A549 (cell line): ENCODE results near the gene RPAP3. TPM values are rescaled to one million over a fixed set of nuclear protein-coding genes. Genes with fewer than 3 reads are reported as not detected.
A peak's percentile ranks its signal among the peaks of the same experiment; 100 is the strongest.

Source experiments
- ATAC-seq, 2 experiments: fragments of 200-7000 bp in 1 of 2; fragments of >200 bp in 1 of 2; cut with Nextera tagmentation in 1 of 2; cut with Tn5 transposase in 1 of 2; 3 replicates each; pipeline versions ENCODE4 v1.8.0 to v1.9.1; 2018 to 2020; ENCODE audit warnings: mild to moderate bottlenecking in 1 of 2, moderate library complexity in 1 of 2
- CTCF ChIA-PET: fragments of 300-600 bp; sonication (Branson Sonifier 250); formaldehyde crosslinking; extraction: SDS; loops from one replicate; lab custom pipeline; 2021; ENCODE audit warnings: antibody characterized with exemption, inconsistent platforms; lab: Yijun Ruan, JAX
- POLR2A ChIA-PET: fragments of 350-600 bp; formaldehyde crosslinking; extraction: SDS; loops from one replicate; lab custom pipeline; 2021; ENCODE audit warnings: antibody characterized with exemption, inconsistent platforms; lab: Yijun Ruan, JAX
- DNase-seq, 2 experiments: peaks; one replicate each; pipeline versions ENCODE4 v3.0.0 to v3.0.0-alpha.2; 2011 to 2016; ENCODE audit warnings: low read depth in 1 of 2, low spot score in 1 of 2
- FAIRE-seq: peaks from 2 replicates; lab custom pipeline; 2011; peaks lifted over from hg19 to GRCh38; lab: Jason Lieb, UNC
- H3K27ac ChIP-seq, 2 experiments: fragments of >200 bp; sonication (Bioruptor Twin); formaldehyde crosslinking; 3 replicates each; pipeline ENCODE4 v1.5.1; 2016 to 2017
- H3K4me1 ChIP-seq: fragments of >200 bp; sonication (Bioruptor Twin); formaldehyde crosslinking; 3 replicates; pipeline ENCODE4 v1.6.1; 2016
- H3K4me2 ChIP-seq: fragments of >200 bp; sonication (Bioruptor Twin); formaldehyde crosslinking; 3 replicates; pipeline ENCODE4 v1.6.1; 2016
- H3K4me3 ChIP-seq: fragments of >200 bp; sonication (Bioruptor Twin); formaldehyde crosslinking; 3 replicates; pipeline ENCODE4 v1.5.1; 2016
- H3K9me3 ChIP-seq: fragments of >200 bp; sonication (Bioruptor Twin); formaldehyde crosslinking; 3 replicates; pipeline ENCODE4 v1.6.1; 2016
- ATOH8 ChIP-seq: fragments of 250-450 bp; sonication (Bioruptor Pico); IDR thresholded peaks from 2 replicates; pipeline ENCODE4 v1.5.0; 2020; ENCODE audit warnings: low read depth, mild to moderate bottlenecking, moderate library complexity
- BCL3 ChIP-seq: fragments of >200 bp; sonication (Bioruptor Twin); formaldehyde crosslinking; IDR thresholded peaks from 3 replicates; pipeline ENCODE4 v1.6.1; 2016
- CBX2 ChIP-seq: fragments of 200-600 bp; sonication (generic); IDR thresholded peaks from 2 replicates; pipeline ENCODE4 v1.6.1; 2016; ENCODE audit warnings: low read depth, mild to moderate bottlenecking, borderline replicate concordance
- EHF ChIP-seq: fragments of 250-450 bp; sonication (Bioruptor Pico); IDR thresholded peaks from 2 replicates; pipeline ENCODE4 v1.5.0; 2020; ENCODE audit warnings: mild to moderate bottlenecking
- ELK1 ChIP-seq: fragments of 150-350 bp; IDR thresholded peaks from 2 replicates; pipeline ENCODE4 v1.6.1; 2014; ENCODE audit warnings: low read depth, mild to moderate bottlenecking, low read length
- FOSB ChIP-seq: fragments of 250-450 bp; sonication (Bioruptor Pico); IDR thresholded peaks from 2 replicates; pipeline ENCODE4 v1.5.0; 2020; ENCODE audit warnings: mild to moderate bottlenecking, moderate library complexity
- FOSL2 ChIP-seq, 2 experiments: fragments of 450-650 bp in 1 of 2; fragments of >200 bp in 1 of 2; sonication (Bioruptor Twin) in 1 of 2; formaldehyde crosslinking; IDR thresholded peaks; 2 replicates each; pipeline versions ENCODE4 v1.5.0 to v1.6.1; 2016 to 2020; ENCODE audit warnings: mild to moderate bottlenecking in 1 of 2, moderate library complexity in 1 of 2
- HDAC2 ChIP-seq: fragments of 200-600 bp; sonication (generic); IDR thresholded peaks from 2 replicates; pipeline ENCODE4 v1.6.1; 2016
- HES2 ChIP-seq: fragments of >200 bp; sonication (Bioruptor Twin); formaldehyde crosslinking; IDR thresholded peaks from 2 replicates; pipeline ENCODE4 v1.6.1; 2016
- HEYL ChIP-seq: fragments of 250-450 bp; sonication (Bioruptor Pico); IDR thresholded peaks from 2 replicates; pipeline ENCODE4 v1.8.0; 2021; ENCODE audit warnings: mild to moderate bottlenecking, moderate library complexity
- HOXA7 ChIP-seq: fragments of 250-450 bp; sonication (Bioruptor Pico); IDR thresholded peaks from 2 replicates; pipeline ENCODE4 v1.5.0; 2020; ENCODE audit warnings: mild to moderate bottlenecking, moderate library complexity
- HOXB13 ChIP-seq: fragments of 250-450 bp; sonication (Bioruptor Pico); IDR thresholded peaks from 2 replicates; pipeline ENCODE4 v1.5.0; 2020; ENCODE audit warnings: low read depth, mild to moderate bottlenecking, moderate library complexity
- JUNB ChIP-seq: fragments of >200 bp; sonication (Bioruptor Twin); formaldehyde crosslinking; IDR thresholded peaks from 2 replicates; pipeline ENCODE4 v1.6.1; 2016
- KDM1A ChIP-seq: fragments of 200-600 bp; sonication (generic); IDR thresholded peaks from 2 replicates; pipeline ENCODE4 v1.6.1; 2016; ENCODE audit warnings: low read depth, mild to moderate bottlenecking
- KDM5A ChIP-seq: fragments of 200-600 bp; sonication (generic); IDR thresholded peaks from 2 replicates; pipeline ENCODE4 v1.6.1; 2016; ENCODE audit warnings: antibody characterized with exemption, mild to moderate bottlenecking
- MAZ ChIP-seq: fragments of 150-350 bp; IDR thresholded peaks from 2 replicates; pipeline ENCODE4 v1.6.1; 2014; ENCODE audit warnings: antibody characterized with exemption, low read depth, low read length, borderline replicate concordance
- NFE2L2 ChIP-seq: fragments of 150-350 bp; conservative IDR thresholded peaks from 2 replicates; pipeline ENCODE4 v1.6.1; 2014; ENCODE audit warnings: low read length
- NR3C1 ChIP-seq: fragments of >200 bp; sonication (Bioruptor Twin); formaldehyde crosslinking; IDR thresholded peaks from 3 replicates; pipeline ENCODE4 v1.6.1; 2017
- PHF8 ChIP-seq: fragments of 200-600 bp; sonication (generic); IDR thresholded peaks from 2 replicates; pipeline ENCODE4 v1.6.1; 2016; ENCODE audit warnings: low read depth, mild to moderate bottlenecking, antibody characterized with exemption, moderate library complexity, borderline replicate concordance
- POLR2AphosphoS2 ChIP-seq: conservative IDR thresholded peaks from 2 replicates; pipeline ENCODE4 v1.6.1; 2012; ENCODE audit warnings: low read length, improper control_type of control experiment, inconsistent platforms
- RAD21 ChIP-seq, 2 experiments: fragments of >200 bp in 1 of 2; sonication (Bioruptor Twin) in 1 of 2; formaldehyde crosslinking in 1 of 2; IDR thresholded peaks in 1 of 2; conservative IDR thresholded peaks in 1 of 2; 2 replicates in 1 of 2; 3 replicates in 1 of 2; pipeline ENCODE4 v1.6.1; 2012 to 2018; ENCODE audit warnings: inconsistent platforms in 1 of 2
- RCOR1 ChIP-seq: fragments of 150-350 bp; IDR thresholded peaks from 2 replicates; pipeline ENCODE4 v1.6.1; 2014; ENCODE audit warnings: antibody characterized with exemption, low read length, low read depth
- RFX5 ChIP-seq: fragments of 450-650 bp; IDR thresholded peaks from 2 replicates; pipeline ENCODE4 v1.7.1; 2014; ENCODE audit warnings: antibody characterized with exemption, mild to moderate bottlenecking, moderate library complexity
- RNF2 ChIP-seq: fragments of 200-600 bp; sonication (generic); IDR thresholded peaks from 2 replicates; pipeline ENCODE4 v1.6.1; 2016; ENCODE audit warnings: low read depth, mild to moderate bottlenecking, antibody characterized with exemption, moderate library complexity, borderline replicate concordance
- SMC3 ChIP-seq: fragments of >200 bp; sonication (Bioruptor Twin); formaldehyde crosslinking; IDR thresholded peaks from 3 replicates; pipeline ENCODE4 v1.6.1; 2018; ENCODE audit warnings: inconsistent platforms
- SREBF2 ChIP-seq: fragments of 450-650 bp; IDR thresholded peaks from 2 replicates; pipeline ENCODE4 v1.6.1; 2014; ENCODE audit warnings: mild to moderate bottlenecking, moderate library complexity
- TFCP2L1 ChIP-seq: fragments of 250-450 bp; sonication (Bioruptor Pico); IDR thresholded peaks from 2 replicates; pipeline ENCODE4 v1.5.0; 2021; ENCODE audit warnings: mild to moderate bottlenecking
- USF2 ChIP-seq: fragments of 450-650 bp; IDR thresholded peaks from 2 replicates; pipeline ENCODE4 v1.6.1; 2014; ENCODE audit warnings: antibody characterized with exemption
- ZC3H11A ChIP-seq: fragments of 450-650 bp; IDR thresholded peaks from 2 replicates; pipeline ENCODE4 v1.6.1; 2014; ENCODE audit warnings: antibody characterized with exemption, mild to moderate bottlenecking
- ZNF302 ChIP-seq: fragments of 250-450 bp; sonication (Bioruptor Pico); IDR thresholded peaks from 2 replicates; pipeline ENCODE4 v1.9.0; 2021; ENCODE audit warnings: inconsistent platforms, mild to moderate bottlenecking, moderate library complexity
- WGBS: methylation state at CpG from one replicate; pipeline ENCODE4 v1.1.6; 2017; ENCODE audit errors: missing lambda C conversion rate; 5-methylcytosine and 5-hydroxymethylcytosine counted together
- polyA plus RNA-seq, 4 experiments: library from polyadenylated mRNA; depleted of rRNA in 3 of 4; stranded (reverse); fragments of >200 nt; fragmentation: RNase III in 1 of 4; extraction: RNeasy Plus Mini Kit Qiagen cat#74134 plus additional on column Dnase treatment in 1 of 4; gene quantifications; 2 replicates in 3 of 4; 3 replicates in 1 of 4; pipeline ENCODE4 v1.2.3, GENCODE V29; 2011 to 2017

RPAP3 gene
- polyA plus RNA-seq, 2 of the 4 experiments (the other 2 are of a cell fraction) = 51.6 to 74.6 TPM

GRCh38 chr12:47741340-47741703 lies 35.5 kb upstream of the RPAP3 start:
- Histone ChIP-seq H3K27ac (peak overlapping the region in 1 of 2 experiments; percentile 19; a peak in 2 of 6 replicates), H3K4me3 (no peak overlapping the region), H3K4me2 (0 out of 3 replicates have a peak overlapping the region, but pooled peaks have one; percentile 10), H3K4me1 (peaks cover 8% of the 10 kb centered on the region), H3K9me3 (no peaks in the 10 kb centered on the region)
- ATAC-seq = no peak
- TF ChIP-seq POLR2AphosphoS2 = no peak
- no peak for TF ChIP-seq CBX2
- no peak for TF ChIP-seq RNF2
- no peak for TF ChIP-seq RAD21 (conservative IDR thresholded peaks at IDR 0.05 in 1 of 2, IDR thresholded peaks at IDR 0.05 in 1 of 2)
- TF ChIP-seq FOSL2 (IDR thresholded peaks at IDR 0.05) = no peak
- TF ChIP-seq FOSL2 (CRISPR knock-in tag; IDR thresholded peaks at IDR 0.05) = no peak
- TF ChIP-seq HDAC2 = no peak
- no peak for TF ChIP-seq MAZ
- no peak for TF ChIP-seq FOSB (CRISPR knock-in tag)
- TF ChIP-seq RFX5 = no peak
- TF ChIP-seq SMC3 = no peak
- TF ChIP-seq BCL3 = no peak
- no peak for TF ChIP-seq TFCP2L1 (CRISPR knock-in tag)
- no peak for TF ChIP-seq HOXA7 (CRISPR knock-in tag)
- no peak for TF ChIP-seq USF2
- no peak for TF ChIP-seq ZC3H11A
- TF ChIP-seq NR3C1 = no peak
- TF ChIP-seq HEYL (CRISPR knock-in tag) = no peak
- no peak for TF ChIP-seq KDM1A
- TF ChIP-seq HES2 = no peak
- TF ChIP-seq JUNB = no peak
- 25% methylated on average over 2 of the region's 4 CpGs for WGBS
- DNase-seq = no peak
- ChIA-PET POLR2A (interaction anchor here (1.4 to 2.0 kb wide), 2 partner anchors 18 to 41 kb away, joined by 4 to 5 read pairs; no protein-coding TSS in a partner anchor), CTCF (interaction anchor here (0.6 to 43.9 kb wide), 34 partner anchors 14 to 877 kb away, joined by 3 to 1399 read pairs (median 6); partner anchors contain the start of genes ENDOU, RAPGEF3, RPAP3 and SLC48A1)
- no peak for FAIRE-seq

GRCh38 chr12:47740606-47741339 lies 34.9 kb upstream of the RPAP3 start:
- no peak for FAIRE-seq
- H3K27ac ChIP-seq = peak overlapping the region in 1 of 2 experiments; percentile 19; a peak in 2 of 6 replicates
- peaks cover 8% of the 10 kb centered on the region for H3K4me1 ChIP-seq
- no peaks in the 10 kb centered on the region for H3K9me3 ChIP-seq
- CTCF ChIA-PET = interaction anchor here (1.3 to 43.9 kb wide), 13 partner anchors 13 to 209 kb away, joined by 3 to 1399 read pairs (median 29); partner anchors contain the start of genes ENDOU, RAPGEF3, RPAP3 and SLC48A1
- WGBS = 75% methylated on average over 19 of the region's 21 CpGs
- H3K4me3 ChIP-seq = no peak overlapping the region
- no peak for TF ChIP-seq POLR2AphosphoS2
- TF ChIP-seq NFE2L2 = no peak
- TF ChIP-seq ZC3H11A = no peak
- TF ChIP-seq HOXB13 (CRISPR knock-in tag) = no peak
- no peak for TF ChIP-seq KDM1A
- TF ChIP-seq BCL3 = no peak
- no peak for TF ChIP-seq EHF (CRISPR knock-in tag)
- TF ChIP-seq FOSL2 (IDR thresholded peaks at IDR 0.05) = no peak
- TF ChIP-seq FOSL2 (CRISPR knock-in tag; IDR thresholded peaks at IDR 0.05) = no peak
- TF ChIP-seq SREBF2 = no peak
- no peak for TF ChIP-seq HOXA7 (CRISPR knock-in tag)
- no peak for TF ChIP-seq ZNF302 (CRISPR knock-in tag)
- no peak for TF ChIP-seq ATOH8 (CRISPR knock-in tag)
- TF ChIP-seq JUNB = no peak
- no peak for TF ChIP-seq RFX5
- no peak for TF ChIP-seq RNF2
- no peak for TF ChIP-seq ELK1
- no peak for TF ChIP-seq KDM5A
- TF ChIP-seq RCOR1 = no peak
- TF ChIP-seq PHF8 = no peak
- no peak for TF ChIP-seq CBX2
- TF ChIP-seq, all 56 proteins: peak for 0
- DNase-seq (no peak), ATAC-seq (no peak)
- H3K4me2 ChIP-seq = no peak overlapping the region
- POLR2A ChIA-PET = interaction anchor here (1.4 kb wide), 1 partner anchor 41 kb away, joined by 4 read pairs; no protein-coding TSS in a partner anchor
